ENCODE data around the gene AGAP3.

Gene AGAP3

DNA sequence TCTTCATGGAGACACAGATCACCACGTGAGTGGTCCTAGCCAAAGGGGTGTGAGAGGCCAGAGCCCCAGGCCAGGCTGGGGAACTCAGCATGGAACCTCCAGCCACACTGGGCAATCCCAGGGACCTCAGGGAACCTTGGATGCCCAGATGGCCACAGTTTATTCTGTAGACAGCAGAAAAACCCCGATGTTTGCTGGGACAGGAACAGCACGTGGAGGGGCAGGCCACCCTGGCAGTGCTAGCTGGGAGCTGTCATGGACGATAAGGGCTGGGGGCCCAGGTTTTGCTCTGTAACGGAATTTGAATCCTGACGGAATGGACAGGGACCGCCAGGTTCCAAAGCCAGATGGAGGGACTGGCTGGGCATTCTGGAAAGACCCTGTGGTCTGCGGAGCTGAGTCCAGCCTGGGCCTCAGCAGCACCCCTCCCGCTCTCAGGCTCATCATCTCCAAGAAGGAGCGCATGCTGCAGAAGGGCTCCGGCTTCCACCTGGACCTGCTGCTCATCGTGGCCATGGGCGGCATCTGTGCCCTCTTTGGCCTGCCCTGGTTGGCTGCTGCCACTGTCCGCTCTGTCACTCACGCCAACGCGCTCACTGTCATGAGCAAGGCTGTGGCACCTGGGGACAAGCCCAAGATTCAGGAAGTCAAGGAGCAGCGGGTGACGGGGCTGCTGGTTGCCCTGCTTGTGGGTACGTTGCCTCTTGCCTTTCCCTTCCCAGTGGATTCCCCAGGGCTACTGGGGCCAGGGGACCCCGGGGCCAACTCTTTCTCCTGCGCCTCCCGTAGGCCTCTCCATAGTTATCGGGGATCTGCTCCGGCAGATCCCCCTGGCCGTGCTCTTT lies 11.2 kb upstream of the AGAP3 start:
- DNase-seq (ENCODE audit: low read depth), result no peak

GRCh38 chr7:151075662-151075971 lies 10.7 kb upstream of the AGAP3 start:
- DNase-seq (ENCODE audit: low read depth), result no peak

- no peak for DNase-seq (ENCODE audit: low read depth)
Observed at GRCh38 chr7:151075978-151076426, 10.3 kb upstream of the AGAP3 start.

DNA sequence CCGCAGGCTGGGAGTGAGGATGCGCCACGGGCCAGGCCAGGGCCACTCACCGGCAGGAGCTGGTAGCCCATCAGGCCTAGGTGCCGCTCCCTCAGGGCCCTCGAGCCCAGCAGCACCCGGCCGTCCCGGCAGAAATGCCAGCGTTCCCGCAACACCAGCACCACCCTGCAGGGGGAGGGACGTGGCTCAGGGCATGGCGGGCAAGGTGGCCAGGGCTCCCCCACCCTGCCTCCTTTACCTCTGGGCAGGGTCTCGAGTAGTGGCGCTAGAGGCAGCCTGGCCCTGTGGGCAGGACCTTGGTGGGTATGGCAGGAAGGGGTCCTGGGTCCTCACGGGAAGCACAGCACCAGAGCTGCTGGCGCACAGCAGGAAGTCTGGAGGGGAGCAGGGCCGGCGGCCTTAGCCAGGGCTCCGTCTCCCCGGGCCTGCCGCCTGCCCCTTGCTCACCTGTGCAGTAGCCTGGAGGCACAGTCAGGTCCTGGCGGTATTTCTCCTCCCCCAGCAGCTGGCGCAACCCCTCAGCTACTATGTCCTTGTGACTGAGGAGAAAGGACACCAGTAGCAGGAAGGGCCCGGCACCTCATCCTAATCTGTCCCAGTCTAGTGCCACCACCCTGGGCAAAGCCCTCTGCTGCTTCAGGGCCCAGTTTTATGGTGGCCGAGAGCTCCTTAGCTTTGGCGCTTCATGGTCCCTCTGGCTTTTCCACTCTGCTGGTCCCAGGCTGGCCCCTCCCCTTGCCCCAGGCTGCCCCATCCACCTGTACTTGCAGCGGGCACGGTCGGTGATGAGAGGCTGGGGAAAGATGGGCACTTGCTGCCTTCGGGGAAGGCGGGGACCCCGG lies 9.2 kb upstream of the AGAP3 start:
- no peak for DNase-seq (ENCODE audit: low read depth)

- no peak for DNase-seq (ENCODE audit: low read depth)
Observed at GRCh38 chr7:151077705-151078232, 8.5 kb upstream of the AGAP3 start.

DNA sequence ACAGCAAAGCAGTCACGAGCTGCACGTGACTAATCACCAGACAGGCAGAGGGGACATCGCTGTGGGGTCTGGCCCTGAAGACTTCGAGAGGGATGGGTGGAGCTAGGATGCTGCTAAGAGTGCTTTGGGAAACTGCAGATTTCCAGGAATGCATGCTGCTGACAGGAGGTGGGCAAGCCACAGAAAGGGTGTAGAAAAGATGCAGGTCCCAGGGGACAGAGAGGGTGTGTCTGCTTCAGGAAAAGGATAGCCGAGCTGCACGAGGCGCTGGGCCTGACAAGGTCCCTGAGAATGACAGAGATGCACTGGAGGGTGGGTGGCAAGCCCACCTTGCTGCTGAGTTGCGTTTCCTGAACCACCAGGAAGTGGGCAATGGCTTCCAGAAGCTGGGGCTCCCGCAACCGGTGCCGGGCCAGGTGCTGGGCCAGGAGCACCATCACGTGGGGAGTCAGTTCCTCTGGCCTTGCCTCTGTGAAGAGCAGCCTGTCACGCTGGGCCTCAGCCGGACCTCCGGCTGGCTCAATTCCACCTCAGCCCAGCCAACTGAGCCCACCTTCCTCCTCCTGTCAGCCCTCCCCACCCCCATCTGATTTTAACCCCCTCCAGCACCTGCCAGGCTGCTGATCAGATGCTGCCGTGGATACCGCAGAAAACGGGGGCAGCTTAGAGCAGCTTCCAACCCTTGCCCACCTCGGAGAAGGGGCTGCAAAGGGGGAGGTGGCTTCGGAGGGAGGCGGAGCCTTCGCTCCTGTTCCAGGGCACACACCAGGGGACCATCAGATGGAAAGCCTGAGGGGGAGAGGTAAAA lies 7.8 kb upstream of the AGAP3 start:
- no peak for DNase-seq (ENCODE audit: low read depth)

GRCh38 chr7:151079199-151079910 lies 6.9 kb upstream of the AGAP3 start:
- DNase-seq (ENCODE audit: low read depth), result no peak

GRCh38 chr7:151080067-151080521 lies 6.2 kb upstream of the AGAP3 start:
- no peak for DNase-seq (ENCODE audit: low read depth)

DNA sequence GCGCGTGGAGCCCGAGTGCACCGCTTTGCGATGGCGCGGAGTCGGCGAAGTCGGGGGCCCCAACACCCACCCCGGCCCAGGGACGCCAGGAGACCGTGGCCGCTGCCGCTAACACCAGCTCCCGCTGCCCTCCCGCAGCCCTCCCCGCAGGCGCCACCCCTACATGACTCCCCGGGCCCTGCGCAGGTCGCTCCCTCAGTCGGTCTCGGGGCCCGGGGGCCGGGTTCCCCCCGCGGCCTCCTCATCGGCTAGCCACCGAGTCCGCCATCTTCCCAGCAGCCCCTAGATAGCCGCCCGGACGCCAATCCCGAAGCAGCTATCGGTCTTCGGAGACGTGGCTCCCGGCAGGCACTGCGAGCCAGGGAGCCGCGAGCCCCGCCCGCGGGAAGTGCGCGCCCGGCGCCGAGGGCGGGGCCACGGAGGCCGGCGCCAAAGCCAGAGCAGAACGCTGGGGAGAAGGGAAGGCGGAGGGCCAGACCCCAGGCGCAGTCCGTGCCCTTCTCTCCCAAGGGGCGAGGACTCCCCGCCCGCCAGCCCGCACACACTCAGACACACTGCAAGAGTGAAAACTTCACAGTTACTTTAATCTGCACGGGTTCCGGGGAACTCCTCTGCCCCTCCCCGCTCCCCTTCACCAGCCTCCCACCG lies 5.6 kb upstream of the AGAP3 start, which contains the start of gene FASTK:
Gene FASTK, minus strand, starts transcription at position 288 of the 648 bp plus-strand sequence. Its CDS starts 43 bp downstream, at position 245.
- DNase-seq (ENCODE audit: low read depth), result peak; percentile 86

- no peak for DNase-seq (ENCODE audit: low read depth)
Observed at GRCh38 chr7:151081170-151082101, 4.8 kb upstream of the AGAP3 start.

- DNase-seq (ENCODE audit: low read depth), result no peak
Observed at GRCh38 chr7:151082141-151083070, 3.9 kb upstream of the AGAP3 start.

DNA sequence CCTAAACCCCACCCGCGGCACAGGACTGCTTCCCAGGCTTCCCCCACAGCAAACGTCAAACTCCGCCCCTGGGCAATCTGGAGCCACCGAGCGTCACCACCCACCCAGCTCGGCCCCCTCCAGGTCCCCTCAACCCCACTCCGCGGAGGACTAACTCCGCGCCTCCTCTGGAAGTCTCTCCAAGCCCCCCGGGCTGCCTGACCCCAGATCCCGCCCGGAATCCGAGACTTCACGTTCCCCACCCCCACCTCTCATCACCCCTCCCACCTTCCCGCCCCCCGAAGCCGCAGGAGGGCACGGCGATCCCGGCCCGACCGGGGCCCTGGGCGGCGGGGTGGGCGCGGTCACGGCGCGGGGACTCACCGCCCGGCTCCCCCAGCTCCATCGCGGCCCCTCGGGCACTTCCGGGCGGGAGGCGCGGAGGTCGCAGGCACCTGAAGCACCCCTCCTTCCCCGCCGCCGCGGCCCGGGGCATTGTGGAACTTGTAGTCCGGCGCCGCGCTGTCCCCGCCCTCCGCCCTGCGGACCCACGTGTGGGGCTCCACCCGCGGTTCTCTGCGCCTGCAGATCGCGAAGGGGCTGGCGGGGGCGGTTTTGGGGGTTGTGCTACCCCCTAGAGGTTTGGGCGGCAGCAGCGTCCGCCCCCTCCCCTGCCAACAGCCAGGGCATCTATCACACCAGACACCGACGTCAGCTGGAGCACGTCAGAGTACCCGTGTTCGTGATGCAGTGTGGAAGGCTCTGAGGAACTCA lies 3.0 kb upstream of the AGAP3 start, which contains the start of gene TMUB1:
Gene TMUB1, minus strand, starts transcription at position 423 of the 753 bp plus-strand sequence. CDS start 930 bp downstream, outside the sequence.
- DNase-seq (ENCODE audit: low read depth), result peak; percentile 92

DNA sequence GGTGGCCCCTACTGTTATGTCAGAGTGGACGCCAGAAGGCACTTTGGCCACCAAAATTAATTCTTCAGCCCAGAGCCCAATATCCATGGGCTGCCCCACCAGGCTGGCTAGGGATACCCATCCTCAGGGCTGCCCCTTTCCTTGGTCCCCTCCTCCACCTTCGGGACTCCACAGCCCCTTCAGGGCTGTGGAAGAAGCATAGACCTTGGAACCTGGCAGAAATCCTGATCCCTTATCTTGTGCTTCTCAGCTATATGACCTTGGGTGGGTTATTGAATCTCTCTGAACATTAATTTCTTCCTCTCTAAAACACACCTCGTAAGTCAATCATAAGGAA lies 2.5 kb upstream of the AGAP3 start:
- DNase-seq (ENCODE audit: low read depth), result no peak

GRCh38 chr7:151085329-151085690 lies 965 bp upstream of the AGAP3 start:
- DNase-seq (ENCODE audit: low read depth), result no peak

DNA sequence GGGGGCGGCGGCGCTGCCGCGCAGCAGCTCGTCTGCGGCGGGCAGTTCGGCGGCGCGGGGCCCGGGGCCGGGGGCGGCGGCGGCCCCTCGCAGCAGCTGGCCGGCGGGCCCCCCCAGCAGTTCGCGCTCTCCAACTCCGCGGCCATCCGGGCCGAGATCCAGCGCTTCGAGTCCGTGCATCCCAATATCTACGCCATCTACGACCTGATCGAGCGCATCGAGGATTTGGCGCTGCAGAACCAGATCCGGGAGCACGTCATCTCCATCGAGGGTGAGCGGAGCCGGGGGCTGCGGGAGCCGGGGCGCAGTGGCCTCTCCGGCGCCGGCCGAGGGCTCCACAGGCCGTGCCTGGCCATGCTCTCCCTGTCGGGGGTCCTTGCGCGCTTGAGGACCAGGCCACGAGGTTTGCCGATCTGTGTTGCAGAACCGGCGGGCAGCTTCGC lies 548 bp downstream of the AGAP3 start:
- DNase-seq (ENCODE audit: low read depth), result no peak

DNA sequence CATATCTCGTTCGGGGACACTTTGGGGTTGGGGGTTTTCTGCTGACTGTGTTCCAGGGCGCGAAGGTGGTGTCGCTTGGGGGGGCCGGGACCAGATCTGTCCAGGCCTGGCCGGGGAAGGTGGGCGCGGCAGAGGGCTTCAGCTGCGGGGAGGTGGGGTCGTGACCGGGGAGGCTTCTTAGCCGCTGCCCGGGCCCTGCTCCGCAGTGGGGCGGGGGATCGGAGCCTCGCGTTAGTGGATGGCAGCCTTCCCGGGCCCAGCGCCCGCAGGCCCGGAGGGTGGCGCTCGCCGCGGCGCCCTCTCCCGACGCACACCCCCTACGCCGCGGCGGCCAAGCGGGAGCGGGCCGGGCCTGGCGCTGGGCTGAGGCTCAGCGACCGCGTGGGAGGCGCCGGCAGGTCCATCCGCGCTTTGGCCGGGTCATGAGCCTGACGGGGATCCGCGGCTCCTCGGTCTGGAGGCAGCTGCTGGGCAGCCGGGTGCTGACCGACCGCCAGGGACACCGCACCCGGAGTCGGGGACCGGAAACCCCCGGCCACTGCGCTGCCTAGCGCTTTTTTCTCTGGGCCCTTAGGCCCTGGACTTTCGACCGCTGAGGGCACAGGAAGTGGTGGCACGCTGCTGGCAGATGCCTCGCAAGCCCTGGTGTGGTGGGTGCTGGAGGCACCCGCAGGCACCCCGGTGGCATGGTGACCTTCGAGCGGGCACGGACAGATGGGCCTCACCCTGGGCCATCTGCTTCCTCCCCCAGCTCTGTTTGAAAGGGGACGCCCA lies 1.2 kb downstream of the AGAP3 start:
- DNase-seq (ENCODE audit: low read depth), result no peak
